Measurements from ENCODE around the gene PRKACA.

DNA sequence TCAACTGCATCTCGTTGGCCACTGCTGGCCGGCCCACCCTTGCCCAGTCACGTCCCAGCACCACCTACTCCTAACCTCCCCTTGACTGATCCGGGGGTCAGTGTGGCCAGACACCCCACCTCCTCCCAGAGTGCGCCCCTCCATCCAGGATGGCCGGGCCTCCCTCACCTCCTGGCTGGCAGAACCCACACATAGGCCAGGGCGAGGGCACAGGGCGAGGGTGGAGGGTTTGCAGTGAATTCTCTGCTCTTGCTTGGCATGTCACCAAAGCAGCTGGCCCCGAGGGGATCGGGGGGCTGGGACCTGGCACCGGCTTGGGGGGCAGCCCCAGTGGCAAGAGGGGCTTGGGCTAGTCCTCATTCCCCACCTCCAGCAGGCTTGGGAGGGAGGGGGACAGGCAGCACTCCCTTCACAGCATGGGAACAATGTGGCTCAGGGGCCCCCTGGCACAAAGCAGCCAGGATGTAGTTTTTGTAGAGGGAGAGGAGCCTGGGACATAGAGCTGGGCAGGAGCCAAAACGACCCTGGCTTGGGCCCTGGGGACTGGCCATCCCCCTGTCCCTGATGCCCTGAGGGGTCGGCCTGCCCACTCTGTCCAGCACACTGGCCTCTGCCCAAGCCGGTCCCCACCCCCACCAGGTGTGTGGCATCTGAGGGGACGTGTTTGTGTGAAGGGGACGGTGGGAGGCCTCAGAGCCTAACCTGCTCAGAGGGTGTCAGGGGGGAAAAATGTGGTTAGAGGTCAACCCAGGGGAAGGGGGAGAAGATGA is 47.3 kb upstream of the PRKACA start:
- TF ChIP-seq EZH2 (IDR thresholded peaks at IDR 0.05) (no peak), POLR2AphosphoS5 (IDR thresholded peaks at IDR 0.05; ENCODE audit: borderline replicate concordance, low read depth, low read length) (no peak), FOXP2 (optimal IDR thresholded peaks at IDR 0.05; ENCODE audit: control extremely low read depth, extremely low read length, insufficient read depth) (no peak)
